NCI-H524 (cell line): ENCODE measurements around the gene GPR137C.
"Not testable (repeated sequence)": the region's sequence is repeated elsewhere in the genome, so short reads cannot be mapped to it uniquely, and the experiment has no call there.

Source experiments
- DNase-seq, 2 experiments: peaks; one replicate each; lab custom pipeline; 2025; lab: John Stamatoyannopoulos, UW

The GPR137C gene

DNA sequence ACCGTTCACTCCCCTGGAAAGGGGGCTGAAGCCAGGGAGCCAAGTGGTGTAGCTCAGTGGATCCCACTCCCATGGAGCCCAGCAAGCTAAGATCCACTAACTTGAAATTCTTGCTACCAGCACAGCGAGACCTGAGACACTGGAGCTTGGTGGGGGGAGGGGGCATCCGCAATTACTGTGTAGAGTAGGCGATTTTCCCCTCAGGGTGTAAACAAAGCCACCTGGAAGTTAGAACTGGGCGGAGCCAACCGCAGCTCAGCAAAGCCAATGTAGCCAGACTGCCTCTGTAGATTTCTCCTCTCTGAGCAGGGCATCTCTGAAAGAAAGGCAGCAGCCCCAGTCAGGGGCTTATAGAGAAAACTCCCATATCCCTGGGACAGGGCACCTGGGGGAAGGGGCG, 15.8 kb downstream of the GPR137C start:
- not testable (repeated sequence) for DNase-seq

- no peak for DNase-seq
Measured at GRCh38 chr14:52575858-52576257, 23.2 kb downstream of the GPR137C start.

DNA sequence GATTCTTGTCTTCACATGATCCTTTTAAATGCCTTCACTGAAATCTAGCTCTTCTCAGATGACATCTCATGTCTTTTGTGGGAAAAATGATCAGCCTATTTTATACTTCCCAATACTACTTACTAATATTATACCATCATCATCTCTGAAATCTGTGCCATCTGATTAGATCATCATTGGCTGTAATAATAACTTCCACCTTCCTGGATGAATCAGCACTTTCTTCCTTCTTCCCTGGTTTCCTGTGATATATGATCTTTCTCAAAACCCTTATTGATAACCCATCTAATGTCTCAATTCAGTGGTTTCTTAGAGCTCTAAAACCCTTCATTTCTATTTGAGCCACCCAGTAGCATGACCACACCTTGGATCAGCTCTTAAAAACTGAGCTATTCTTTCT, 30.9 kb downstream of the GPR137C start:
- DNase-seq = no peak

GRCh38 chr14:52589646-52590045, 37.0 kb downstream of the GPR137C start:
- DNase-seq = no peak

DNA sequence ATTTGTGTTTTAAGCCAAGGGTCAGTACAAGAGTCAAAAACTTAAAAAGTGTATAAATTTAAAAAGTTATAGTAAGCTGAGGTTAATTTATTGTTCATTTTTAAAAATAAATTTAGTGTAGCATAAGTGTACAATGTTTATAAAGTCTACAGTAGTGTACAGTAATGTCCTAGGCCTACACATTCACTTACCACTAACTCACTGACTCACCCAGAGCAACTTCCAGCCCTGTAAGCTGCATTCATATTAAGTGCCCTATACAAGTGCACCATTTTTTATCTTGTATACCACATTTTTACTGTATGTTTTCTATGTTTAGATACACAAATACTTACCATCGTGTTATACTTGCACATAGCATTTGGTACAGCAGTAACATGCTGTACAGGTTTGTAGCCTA, 37.7 kb downstream of the GPR137C start:
- DNase-seq = no peak

DNA sequence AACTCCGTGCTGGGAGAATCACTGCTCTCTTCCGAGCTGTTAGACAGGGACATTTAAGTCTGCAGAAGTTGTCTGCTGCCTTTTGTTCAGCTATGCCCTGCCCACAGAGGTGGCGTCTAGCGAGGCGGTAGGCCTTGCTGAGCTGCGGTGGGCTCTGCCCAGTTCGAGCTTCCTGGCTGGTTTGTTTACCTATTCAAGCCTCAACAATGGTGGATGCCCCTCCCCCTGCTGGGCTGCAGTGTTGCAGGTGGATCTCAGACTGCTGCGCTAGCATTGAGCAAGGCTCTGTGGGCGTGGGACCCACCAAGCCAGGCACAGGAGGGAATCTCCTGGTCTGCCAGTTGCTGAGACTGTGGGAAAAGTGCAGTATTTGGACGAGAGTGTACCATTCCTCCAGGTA, 43.7 kb downstream of the GPR137C start:
- no peak for DNase-seq

GRCh38 chr14:52596861-52597260, 44.2 kb downstream of the GPR137C start:
- no peak for DNase-seq

- DNase-seq = no peak
Measured at GRCh38 chr14:52598568-52598967, 45.9 kb downstream of the GPR137C start.

DNA sequence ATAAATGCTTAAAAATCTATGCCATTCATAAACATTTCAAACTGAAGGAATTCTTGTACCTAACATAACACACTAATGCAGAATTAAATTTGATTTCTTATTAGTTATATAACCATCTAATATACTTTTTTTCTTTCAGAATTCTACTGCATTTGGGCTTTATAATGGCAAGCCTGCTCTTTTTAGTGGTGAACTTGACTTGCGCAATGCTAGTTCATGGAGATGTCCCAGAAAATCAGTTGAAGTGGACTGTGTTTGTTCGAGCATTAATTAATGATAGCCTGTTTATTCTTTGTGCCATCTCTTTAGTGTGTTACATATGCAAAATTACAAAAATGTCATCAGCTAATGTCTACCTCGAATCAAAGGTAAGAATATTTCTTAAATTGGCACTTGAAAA, 47.3 kb downstream of the GPR137C start:
- DNase-seq = no peak

DNA sequence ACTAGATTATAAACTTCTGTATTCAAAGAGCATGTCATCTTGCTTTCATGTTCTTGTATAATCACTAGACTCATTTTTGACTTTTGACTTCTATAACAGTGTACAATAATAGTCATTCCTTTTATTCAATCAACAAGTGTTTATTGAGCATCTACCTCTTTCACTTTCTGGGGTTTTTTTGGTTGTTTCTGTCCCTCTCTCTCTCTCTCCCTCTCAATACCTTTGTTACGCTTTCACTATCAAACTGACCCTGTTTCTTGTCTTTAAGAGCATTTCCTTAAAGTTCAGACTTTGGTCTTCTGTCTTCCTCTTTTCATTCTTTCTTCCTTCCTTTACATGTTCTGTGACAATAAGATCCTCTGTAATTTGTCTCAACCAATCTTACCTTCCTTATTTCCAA, 49.5 kb downstream of the GPR137C start:
- no peak for DNase-seq

DNA sequence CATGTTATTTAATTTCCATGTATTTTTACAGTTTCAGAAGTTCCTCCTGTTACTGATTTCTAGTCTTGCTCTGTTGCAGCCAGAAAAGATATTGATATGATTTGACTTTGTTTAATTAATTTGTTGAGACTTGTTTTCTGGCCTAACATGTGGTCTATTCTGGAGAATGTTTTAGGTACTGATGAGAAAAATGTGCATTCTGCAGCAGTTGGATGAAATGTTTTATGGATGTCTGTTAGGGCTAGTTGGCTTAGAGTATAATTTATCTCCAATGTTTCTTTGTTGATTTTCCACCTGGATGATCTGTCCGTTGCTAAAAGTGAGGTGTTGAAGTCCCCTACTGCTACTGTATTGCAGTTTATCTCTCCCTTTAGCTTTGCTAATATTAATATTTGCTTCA, 54.4 kb downstream of the GPR137C start:
- no peak for DNase-seq

DNA sequence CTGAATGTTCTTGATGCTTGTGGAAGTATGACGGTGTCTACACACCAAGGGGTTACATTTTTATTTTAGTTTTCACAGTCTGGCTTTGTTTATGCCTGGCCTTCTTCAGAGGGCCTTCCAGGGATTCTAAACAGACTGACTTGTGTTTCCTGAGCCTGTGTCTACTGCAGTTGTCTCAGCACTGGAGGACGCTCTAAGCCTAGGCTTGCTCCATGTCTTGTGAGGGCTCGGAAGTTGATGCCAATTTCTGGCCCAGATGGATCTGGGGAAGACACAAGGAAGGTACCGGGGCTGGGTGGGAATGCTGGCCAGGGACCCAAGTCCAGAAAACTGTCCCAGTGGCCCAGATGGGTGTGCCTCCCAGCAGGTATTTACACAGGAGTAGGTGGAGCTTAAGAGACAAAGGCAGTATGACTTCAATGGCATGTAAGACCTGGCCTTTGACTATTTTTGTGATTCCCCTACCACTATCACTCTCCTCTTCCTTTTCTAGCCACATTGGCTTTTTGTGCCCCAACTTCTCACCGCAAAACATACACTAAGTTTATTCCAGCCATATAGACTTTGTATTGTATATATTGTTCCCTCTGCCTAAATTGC, 56.9 kb downstream of the GPR137C start:
- DNase-seq = no peak

DNA sequence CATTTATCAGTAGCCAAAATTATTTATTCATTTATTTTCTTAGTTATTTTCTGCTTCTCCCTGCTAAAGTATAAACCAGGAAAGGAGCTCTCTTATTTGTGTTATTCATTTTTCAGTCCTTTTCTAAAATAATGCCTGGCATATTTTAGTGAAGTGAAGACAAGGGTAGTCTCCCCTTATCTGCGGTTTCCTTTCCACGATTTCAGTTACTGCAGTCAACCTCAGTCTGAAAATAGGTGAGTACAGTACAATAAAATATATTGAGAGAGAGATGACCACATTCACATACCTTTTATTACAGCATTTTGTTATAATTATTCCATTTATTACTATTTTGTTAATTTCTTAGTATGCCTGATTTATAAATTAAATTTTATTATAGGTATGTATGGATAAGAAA, 57.6 kb downstream of the GPR137C start:
- no peak for DNase-seq

DNA sequence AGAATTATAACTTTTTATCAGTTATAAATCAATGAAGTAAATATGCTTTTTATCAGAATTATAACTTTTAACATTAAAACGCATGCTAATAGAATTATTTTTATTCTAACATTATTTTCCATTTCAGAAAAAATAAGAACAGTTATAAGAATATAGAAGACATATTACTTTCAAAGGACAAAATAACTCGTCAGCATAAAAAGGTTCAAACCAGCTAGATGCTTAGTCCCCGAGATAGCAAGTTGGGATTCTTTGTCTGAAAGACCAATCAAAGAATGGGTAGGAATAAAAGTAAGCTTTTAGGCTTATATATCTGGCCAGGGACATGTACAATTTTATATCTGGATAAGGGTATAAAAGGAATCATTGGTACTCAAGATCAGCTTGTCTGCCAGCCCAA, 66.0 kb downstream of the GPR137C start:
- DNase-seq = no peak

DNA sequence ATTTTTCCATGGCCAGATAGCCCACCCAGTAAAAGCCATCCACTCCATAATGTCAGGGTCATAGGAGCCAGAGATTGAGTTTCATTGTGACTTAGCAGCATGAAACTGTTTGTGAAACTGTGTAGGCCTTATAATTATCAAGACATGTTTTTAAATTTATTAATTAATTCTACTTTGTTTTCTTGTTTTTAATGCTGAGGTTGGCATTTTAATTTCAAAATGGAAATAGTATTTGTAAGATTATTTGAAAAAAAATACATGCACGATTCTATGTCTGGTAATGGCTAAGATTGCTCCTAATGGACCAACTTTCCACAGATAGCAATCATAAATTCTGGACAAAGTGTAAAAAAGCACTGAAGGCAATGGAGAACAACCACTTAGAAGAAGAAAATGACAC, 67.1 kb downstream of the GPR137C start:
- DNase-seq = no peak

DNA sequence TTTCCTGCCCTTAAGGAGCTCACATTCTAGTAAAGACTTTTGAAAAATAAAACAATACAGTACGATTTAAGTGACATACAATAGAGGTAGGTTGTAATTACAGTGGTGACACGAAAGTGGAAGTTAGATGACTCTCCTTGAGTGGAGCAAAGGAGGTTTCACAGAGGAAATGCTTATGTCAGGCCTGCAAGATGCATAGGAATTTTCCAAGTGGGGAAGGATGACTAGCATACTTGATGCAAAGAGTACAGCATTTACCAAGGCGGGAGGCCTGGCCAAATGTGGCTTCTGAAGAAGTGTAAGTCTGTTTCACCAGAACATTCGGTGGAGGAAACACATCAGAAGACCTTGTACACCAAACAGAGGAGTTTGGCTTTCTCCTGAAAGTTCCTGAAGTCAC, 87.5 kb downstream of the GPR137C start:
- DNase-seq = no peak

- no peak for DNase-seq
Measured at GRCh38 chr14:52641745-52642144, 89.1 kb downstream of the GPR137C start.

DNA sequence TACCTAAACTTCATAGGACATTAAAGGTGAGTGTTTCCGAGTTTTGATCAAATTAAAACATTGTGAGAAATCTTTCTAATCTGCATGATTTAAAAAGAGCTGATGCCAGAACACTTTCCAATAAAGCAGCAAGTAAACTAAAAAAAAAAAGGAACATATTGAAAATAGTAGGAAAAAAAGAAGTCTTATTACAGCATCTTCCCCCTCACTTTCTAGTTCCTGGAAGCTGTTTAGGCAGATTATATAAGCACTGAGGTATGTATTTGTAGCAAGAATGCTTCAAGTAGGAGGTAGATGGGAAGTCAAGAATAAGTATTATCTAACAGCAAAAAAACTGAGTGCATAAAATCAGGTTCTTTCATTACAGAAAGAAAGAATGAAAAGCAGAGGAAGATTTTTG, 96.9 kb downstream of the GPR137C start:
- DNase-seq = no peak

- DNase-seq = no peak
Measured at GRCh38 chr14:52650774-52651173, 98.1 kb downstream of the GPR137C start.

GRCh38 chr14:52656905-52657304, 104.3 kb downstream of the GPR137C start:
- DNase-seq = no peak

DNA sequence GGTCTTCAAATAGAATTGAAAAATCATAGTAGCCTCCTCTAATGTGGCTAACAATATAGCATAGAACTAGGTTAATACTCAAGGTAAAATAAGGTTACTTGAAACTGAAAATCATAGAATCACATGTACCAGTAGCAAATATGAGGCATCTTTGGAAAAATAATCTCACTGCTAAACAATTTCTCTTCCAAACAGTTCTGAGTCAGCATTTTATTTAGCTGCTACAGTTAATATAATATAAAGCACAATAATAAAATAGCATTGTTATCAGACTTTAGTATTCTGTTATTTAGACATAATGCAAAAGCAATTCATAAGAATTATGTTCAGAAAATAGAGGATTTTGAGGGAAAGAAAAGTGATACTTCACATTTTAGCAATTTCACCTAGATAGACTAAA, 107.7 kb downstream of the GPR137C start:
- no peak for DNase-seq

DNA sequence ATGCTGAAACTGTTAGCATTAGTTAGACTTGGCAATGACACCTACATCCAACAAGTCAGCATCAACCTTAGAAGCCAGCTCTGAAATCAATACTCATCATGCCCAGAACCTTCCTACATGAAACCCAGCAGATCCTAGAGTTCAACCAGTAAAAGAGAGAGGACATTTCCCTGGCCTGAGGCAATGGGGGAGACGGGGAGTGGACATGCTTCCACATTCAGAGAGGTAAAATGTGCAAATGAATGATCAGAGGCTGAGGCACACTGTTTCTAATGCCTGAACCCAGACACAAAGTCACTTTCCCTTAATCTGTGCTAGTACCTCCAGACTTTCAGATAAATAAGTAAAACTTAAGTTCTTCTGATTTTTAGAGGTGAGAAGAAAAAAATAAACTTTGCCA, 108.2 kb downstream of the GPR137C start:
- DNase-seq = no peak

DNA sequence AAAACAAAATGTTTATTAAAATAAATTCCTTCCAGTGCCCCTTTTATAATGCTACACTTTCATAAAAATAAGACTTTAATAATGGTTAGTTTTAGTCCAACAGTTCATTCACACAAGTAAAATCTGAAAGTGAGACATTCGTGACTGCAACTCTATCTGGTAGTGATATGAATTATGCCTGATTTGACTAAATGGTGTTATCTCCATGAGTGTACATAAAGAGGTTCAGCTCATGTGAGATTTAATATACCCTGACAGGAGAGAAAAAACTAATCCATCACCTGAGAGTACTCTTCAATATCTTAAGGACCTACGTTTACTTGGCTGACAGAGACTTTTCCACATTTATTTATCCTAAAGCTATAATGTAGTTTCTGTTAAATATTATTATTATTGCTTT, 108.7 kb downstream of the GPR137C start:
- no peak for DNase-seq

DNA sequence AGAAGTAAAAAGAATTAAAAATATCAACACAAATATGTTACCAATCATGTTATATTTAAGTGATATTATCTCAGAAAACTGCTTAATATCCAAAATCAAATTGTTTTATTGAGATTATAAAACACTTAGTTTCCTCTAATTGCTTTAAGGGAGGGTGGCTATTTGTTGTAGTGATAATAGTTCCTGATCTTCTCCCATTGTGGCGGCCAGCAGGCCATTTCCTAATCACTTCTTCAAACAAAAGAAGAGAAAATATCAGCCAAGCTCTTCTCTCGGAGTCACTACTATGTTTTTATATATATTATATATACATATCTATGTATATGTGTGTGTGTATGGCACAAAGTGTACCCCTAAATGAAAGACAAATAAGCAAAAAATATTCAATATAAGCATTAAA, 111.2 kb downstream of the GPR137C start:
- DNase-seq = no peak

GRCh38 chr14:52678591-52678990, 126.0 kb downstream of the GPR137C start:
- peak; percentile 9 to 18 for DNase-seq
